Cardiac muscle cell (in vitro differentiated cells and primary cell): ENCODE measurements around the gene ZFYVE28. TPM values are rescaled to one million over a fixed set of nuclear protein-coding genes. Genes with fewer than 3 reads are reported as not detected.

Experiments
- DNase-seq, 2 donors: peaks; one replicate each; pipeline versions ENCODE4 v3.0.0 to v3.0.0-alpha.2; 2010 to 2017; ENCODE audit warnings: low read depth in 1 of 2, low spot score in 1 of 2
- H3K27ac ChIP-seq: fragments of 200-600 bp; sonication (generic); 2 replicates; pipeline ENCODE4 v1.5.1; 2016
- H3K27me3 ChIP-seq: fragments of 200-600 bp; sonication (generic); 2 replicates; pipeline ENCODE4 v1.6.0; 2016; ENCODE audit warnings: control low read depth
- H3K36me3 ChIP-seq: fragments of 200-600 bp; sonication (generic); 2 replicates; pipeline ENCODE4 v1.5.1; 2016; ENCODE audit warnings: control low read depth
- H3K4me1 ChIP-seq: fragments of 200-600 bp; sonication (generic); 2 replicates; pipeline ENCODE4 v1.8.1; 2017; ENCODE audit warnings: low read depth, mild to moderate bottlenecking, mixed run types
- H3K4me3 ChIP-seq: fragments of 200-600 bp; sonication (generic); 2 replicates; pipeline ENCODE4 v1.5.1; 2016; ENCODE audit warnings: mild to moderate bottlenecking
- H3K9me3 ChIP-seq: fragments of 200-600 bp; sonication (generic); 2 replicates; pipeline ENCODE4 v1.5.1; 2017; ENCODE audit warnings: low read depth, mild to moderate bottlenecking, control low read depth
- CTCF ChIP-seq: IDR thresholded peaks from 2 replicates; pipeline ENCODE4 v1.5.1; 2012; ENCODE audit warnings: low read depth, mild to moderate bottlenecking, low read length
- polyA plus RNA-seq: library from polyadenylated mRNA; unstranded; fragments of >200 nt; fragmentation: Nextera tagmentation; extraction: Ambion mirVana; gene quantifications from 2 replicates; pipeline ENCODE4 v1.2.1, GENCODE V29; 2016
- total RNA-seq: library from RNA; depleted of rRNA; stranded (reverse); fragments of >200 nt; gene quantifications from 2 replicates; pipeline ENCODE4 v1.2.3, GENCODE V29; 2016

ZFYVE28 gene
- total and polyA plus RNA-seq, 2 experiments from 2014 or later, result 1.3 to 4.0 TPM

GRCh38 chr4:2423066-2423465 is 4.6 kb upstream of the ZFYVE28 start:
- no peak overlapping the region for H3K27ac ChIP-seq
- peaks cover 4% of the 10 kb centered on the region for H3K4me1 ChIP-seq
- H3K36me3 ChIP-seq, result no peaks in the 10 kb centered on the region
- DNase-seq, result no peak
- no peaks in the 10 kb centered on the region for H3K9me3 ChIP-seq
- no peak for TF ChIP-seq CTCF
- no peak overlapping the region for H3K4me3 ChIP-seq
- H3K27me3 ChIP-seq, result peaks cover 48% of the 10 kb centered on the region

GRCh38 chr4:2421928-2422327 is 3.5 kb upstream of the ZFYVE28 start:
- peaks cover 4% of the 10 kb centered on the region for H3K4me1 ChIP-seq
- H3K4me3 ChIP-seq, result no peak overlapping the region
- no peaks in the 10 kb centered on the region for H3K9me3 ChIP-seq
- DNase-seq, result no peak
- H3K27me3 ChIP-seq, result peaks cover 60% of the 10 kb centered on the region
- TF ChIP-seq CTCF, result no peak
- no peak overlapping the region for H3K27ac ChIP-seq
- H3K36me3 ChIP-seq, result no peaks in the 10 kb centered on the region

- Histone ChIP-seq H3K4me3 (no peak overlapping the region), H3K27me3 (peaks cover 81% of the 10 kb centered on the region), H3K4me1 (peaks cover 4% of the 10 kb centered on the region), H3K36me3 (no peaks in the 10 kb centered on the region), H3K9me3 (no peaks in the 10 kb centered on the region), H3K27ac (no peak overlapping the region)
- no peak for TF ChIP-seq CTCF
- DNase-seq, result no peak
Observed at GRCh38 chr4:2419814-2420213, 1.4 kb upstream of the ZFYVE28 start.

GRCh38 chr4:2418650-2419571 is 466 bp upstream of the ZFYVE28 start, which contains the start of gene CFAP99:
Gene CFAP99 (plus strand): TSS chr4:2418955.
- Histone ChIP-seq H3K36me3 (no peaks in the 10 kb centered on the region), H3K9me3 (no peaks in the 10 kb centered on the region), H3K4me1 (peaks cover 4% of the 10 kb centered on the region), H3K4me3 (peak within 1 kb of the TSS; percentile 58), H3K27ac (no peak within 1 kb of the TSS), H3K27me3 (peaks cover 90% of the 10 kb centered on the region)
- DNase-seq, result peak; percentile 95 to 98
- no peak for TF ChIP-seq CTCF

GRCh38 chr4:2417226-2417764 is 1.1 kb downstream of the ZFYVE28 start:
- peak overlapping the region; percentile 58 for H3K4me3 ChIP-seq
- TF ChIP-seq CTCF, result no peak
- DNase-seq, result peak in 1 of 2 donors; percentile 43

More at GRCh38 chr4:2417226-2417764, 1.1 kb downstream of the ZFYVE28 start:
- Histone ChIP-seq H3K9me3 (no peaks in the 10 kb centered on the region), H3K4me1 (peaks cover 13% of the 10 kb centered on the region), H3K36me3 (no peaks in the 10 kb centered on the region), H3K27ac (no peak overlapping the region), H3K27me3 (peaks cover 96% of the 10 kb centered on the region)
